GM23248 (cell line): ENCODE data around the gene ERCC3.

Source experiments
- EZH2 ChIP-seq: fragments of 200-600 bp; sonication (generic); IDR thresholded peaks from 2 replicates; pipeline ENCODE4 v1.6.1; 2018; ENCODE audit warnings: antibody characterized with exemption, mild to moderate bottlenecking; ENCODE audit not compliant: insufficient read depth, poor library complexity, severe bottlenecking
- EZH2phosphoT487 ChIP-seq: fragments of 200-600 bp; sonication (generic); IDR thresholded peaks from 2 replicates; pipeline ENCODE4 v1.6.1; 2018; ENCODE audit warnings: antibody characterized with exemption, moderate library complexity, mild to moderate bottlenecking, low read depth; ENCODE audit not compliant: insufficient read depth

DNA sequence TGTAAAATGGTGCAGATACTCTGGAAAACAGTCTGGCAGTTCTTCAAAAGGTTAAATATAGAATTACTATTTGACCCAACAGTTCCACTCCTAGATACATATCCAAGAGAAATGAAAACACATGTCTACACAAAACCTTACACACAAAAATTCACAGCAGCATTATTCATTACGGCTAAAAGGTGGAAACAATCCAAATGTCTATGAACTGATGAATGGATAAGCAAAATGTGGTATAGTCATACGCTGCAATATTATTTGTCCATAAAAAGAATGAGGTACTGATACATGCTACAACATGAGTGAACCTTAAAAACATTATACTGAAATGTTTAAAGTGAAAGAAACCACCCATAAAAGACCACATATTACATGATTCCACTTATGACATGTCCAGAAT lies 77.8 kb downstream of the ERCC3 start:
- TF ChIP-seq EZH2phosphoT487 (no peak), EZH2 (no peak)
